ENCODE measurements around the gene MEN1.

MEN1 gene

GRCh38 chr11:64845129-64845775 lies 34.9 kb upstream of the MEN1 start:
- no peak for DNase-seq

- DNase-seq: peak; percentile 4
These were observed 34.2 kb upstream of the MEN1 start, which contains the start of gene CDC42BPG for GRCh38 chr11:64844330-64845128. Gene CDC42BPG, minus strand, starts transcription at chr11:64844653. Its CDS starts 84 bp downstream, at chr11:64844569.

- no peak for DNase-seq
These were observed 33.5 kb upstream of the MEN1 start for GRCh38 chr11:64843686-64844329.

- no peak for DNase-seq
These were observed 32.7 kb upstream of the MEN1 start for GRCh38 chr11:64842851-64843685.

GRCh38 chr11:64842366-64842759 lies 32.0 kb upstream of the MEN1 start:
- no peak for DNase-seq

- DNase-seq: no peak
These were observed 31.4 kb upstream of the MEN1 start for GRCh38 chr11:64841592-64842365.

GRCh38 chr11:64839887-64840782 lies 29.8 kb upstream of the MEN1 start:
- DNase-seq: no peak

GRCh38 chr11:64839335-64839734 lies 29.0 kb upstream of the MEN1 start:
- no peak for DNase-seq

GRCh38 chr11:64838600-64839334 lies 28.4 kb upstream of the MEN1 start:
- no peak for DNase-seq

- no peak for DNase-seq
These were observed 27.6 kb upstream of the MEN1 start for GRCh38 chr11:64837887-64838351.

GRCh38 chr11:64836448-64837072 lies 26.2 kb upstream of the MEN1 start:
- DNase-seq: no peak

- no peak for DNase-seq
These were observed 25.5 kb upstream of the MEN1 start for GRCh38 chr11:64835616-64836447.

- no peak for DNase-seq
These were observed 24.6 kb upstream of the MEN1 start for GRCh38 chr11:64834723-64835615.

GRCh38 chr11:64834031-64834722 lies 23.8 kb upstream of the MEN1 start:
- no peak for DNase-seq

- DNase-seq: no peak
These were observed 23.2 kb upstream of the MEN1 start for GRCh38 chr11:64833509-64833908.

GRCh38 chr11:64833198-64833502 lies 22.8 kb upstream of the MEN1 start:
- DNase-seq: no peak

Measured in GF-D8 (cell line).